Caco-2 (cell line): Measurements from ENCODE around the gene TTC28. TPM values are rescaled to one million over a fixed set of nuclear protein-coding genes. Genes with fewer than 3 reads are reported as not detected.

Experiments used
- BruUV-seq: library from RNA; stranded (reverse); fragments of 400-500 nt; replicated peaks from 2 replicates; lab custom pipeline; 2021; lab: Mats Ljungman, UMichigan
- CTCF ChIA-PET: fragments of 300-600 bp; sonication (Branson Sonifier 250); formaldehyde crosslinking; loops from one replicate; lab custom pipeline; 2022; ENCODE audit warnings: antibody characterized with exemption; lab: Charles Lee
- POLR2A ChIA-PET: fragments of 300-600 bp; sonication (Branson Sonifier 250); formaldehyde crosslinking; loops from one replicate; lab custom pipeline; 2022; ENCODE audit warnings: antibody characterized with exemption; lab: Charles Lee
- DNase-seq, 2 experiments: peaks; one replicate each; pipeline versions ENCODE4 v3.0.0 to v3.0.0-alpha.2; 2020 to 2022
- H3K27me3 ChIP-seq: replicated peaks from 2 replicates; pipeline ENCODE4 v1.6.0; 2011; ENCODE audit warnings: low read length; ENCODE audit not compliant: control insufficient read depth, insufficient read depth
- H3K36me3 ChIP-seq: 2 replicates; pipeline ENCODE4 v1.5.1; 2011; ENCODE audit warnings: low read length; ENCODE audit not compliant: control insufficient read depth, insufficient read depth
- H3K4me1 ChIP-seq: fragments of 250-450 bp; sonication (Bioruptor Pico); 2 replicates; pipeline ENCODE4 v1.5.1; 2020; ENCODE audit warnings: mild to moderate bottlenecking
- H3K4me3 ChIP-seq: 2 replicates; pipeline ENCODE4 v1.5.1; 2011; ENCODE audit warnings: low read depth, mild to moderate bottlenecking, control low read depth, low read length
- H3K9me3 ChIP-seq: fragments of 250-450 bp; sonication (Bioruptor Pico); 2 replicates; pipeline ENCODE4 v1.5.1; 2020; ENCODE audit warnings: mild to moderate bottlenecking, moderate library complexity
- H3K27ac Mint-ChIP-seq: one replicate; pipeline ENCODE4 v1.8.0; 2022; ENCODE audit warnings: mixed read lengths; ENCODE audit not compliant: unreplicated experiment
- H3K27me3 Mint-ChIP-seq: one replicate; pipeline ENCODE4 v1.8.0; 2022; ENCODE audit warnings: mixed read lengths; ENCODE audit not compliant: insufficient read depth, unreplicated experiment
- H3K36me3 Mint-ChIP-seq: one replicate; pipeline ENCODE4 v1.8.0; 2022; ENCODE audit warnings: mild to moderate bottlenecking, mixed read lengths; ENCODE audit not compliant: insufficient read depth, unreplicated experiment
- H3K4me1 Mint-ChIP-seq: one replicate; pipeline ENCODE4 v1.8.0; 2022; ENCODE audit warnings: low read depth, mixed read lengths; ENCODE audit not compliant: unreplicated experiment
- H3K4me3 Mint-ChIP-seq: one replicate; pipeline ENCODE4 v1.8.0; 2022; ENCODE audit warnings: mild to moderate bottlenecking, moderate library complexity, mixed read lengths; ENCODE audit not compliant: unreplicated experiment
- H3K9me3 Mint-ChIP-seq: one replicate; pipeline ENCODE4 v1.8.0; 2022; ENCODE audit warnings: mixed read lengths; ENCODE audit not compliant: unreplicated experiment
- intact Hi-C: fragments of 100-400 bp; cut with micrococcal nuclease; formaldehyde crosslinking; loops from one replicate; pipeline ENCODE4 v1.10.0; 2022; ENCODE audit not compliant: unreplicated experiment
- total RNA-seq: library from RNA; stranded (reverse); gene quantifications from 2 replicates; pipeline ENCODE4 v1.2.3, GENCODE V29; 2022
- TF ChIP-seq, protein P1 (sequence below), 2 experiments: fragments of 200-600 bp in 1 of 2; IDR thresholded peaks; 1 replicate in 1 of 2; 2 replicates in 1 of 2; pipeline versions ENCODE4 v1.5.1 to v1.8.0; 2011 to 2022; ENCODE audit warnings: antibody characterized with exemption in 1 of 2, control low read depth in 1 of 2, inconsistent platforms in 1 of 2, low read depth in 1 of 2, low read length in 1 of 2, mild to moderate bottlenecking in 1 of 2, moderate library complexity in 1 of 2; ENCODE audit not compliant: insufficient read depth in 1 of 2, severe bottlenecking in 1 of 2, unreplicated experiment in 1 of 2

Gene TTC28
- total RNA-seq, 1 experiment from 2014 or later: 12.0 TPM

DNA sequence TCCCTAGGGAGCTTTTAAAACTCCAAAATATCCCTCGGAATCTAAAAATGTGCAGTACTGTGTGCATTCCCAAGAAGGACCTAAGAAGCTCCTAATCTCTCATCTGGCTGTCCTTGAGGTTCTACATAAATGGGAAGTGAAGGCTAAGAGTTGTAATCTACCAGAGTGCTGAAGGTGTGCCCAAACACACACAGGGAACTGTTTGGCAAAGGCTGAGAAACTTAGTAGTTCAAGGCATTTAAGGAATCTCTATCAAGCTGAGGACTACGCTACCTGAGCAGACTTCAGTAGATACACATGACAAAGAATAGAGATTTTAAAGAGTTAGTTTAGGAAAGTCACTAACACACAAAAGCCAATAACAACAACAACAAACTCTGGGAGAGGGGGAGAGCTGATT lies 71.1 kb downstream of the TTC28 start:
- no peaks in the 10 kb centered on the region for H3K9me3 ChIP-seq
- no peaks in the 10 kb centered on the region for H3K4me1 ChIP-seq
- BruUV-seq: no TSS peak
- Mint-ChIP-seq H3K27me3 (no peaks in the 10 kb centered on the region), H3K9me3 (peaks cover 10% of the 10 kb centered on the region), H3K36me3 (no peaks in the 10 kb centered on the region), H3K4me3 (no peak overlapping the region), H3K4me1 (no peaks in the 10 kb centered on the region), H3K27ac (no peak overlapping the region)
- TF ChIP-seq, protein P1, sequence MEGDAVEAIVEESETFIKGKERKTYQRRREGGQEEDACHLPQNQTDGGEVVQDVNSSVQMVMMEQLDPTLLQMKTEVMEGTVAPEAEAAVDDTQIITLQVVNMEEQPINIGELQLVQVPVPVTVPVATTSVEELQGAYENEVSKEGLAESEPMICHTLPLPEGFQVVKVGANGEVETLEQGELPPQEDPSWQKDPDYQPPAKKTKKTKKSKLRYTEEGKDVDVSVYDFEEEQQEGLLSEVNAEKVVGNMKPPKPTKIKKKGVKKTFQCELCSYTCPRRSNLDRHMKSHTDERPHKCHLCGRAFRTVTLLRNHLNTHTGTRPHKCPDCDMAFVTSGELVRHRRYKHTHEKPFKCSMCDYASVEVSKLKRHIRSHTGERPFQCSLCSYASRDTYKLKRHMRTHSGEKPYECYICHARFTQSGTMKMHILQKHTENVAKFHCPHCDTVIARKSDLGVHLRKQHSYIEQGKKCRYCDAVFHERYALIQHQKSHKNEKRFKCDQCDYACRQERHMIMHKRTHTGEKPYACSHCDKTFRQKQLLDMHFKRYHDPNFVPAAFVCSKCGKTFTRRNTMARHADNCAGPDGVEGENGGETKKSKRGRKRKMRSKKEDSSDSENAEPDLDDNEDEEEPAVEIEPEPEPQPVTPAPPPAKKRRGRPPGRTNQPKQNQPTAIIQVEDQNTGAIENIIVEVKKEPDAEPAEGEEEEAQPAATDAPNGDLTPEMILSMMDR (IDR thresholded peaks at IDR 0.05; ENCODE audit: insufficient read depth in 1 of 2, low read depth in 1 of 2, low read length in 1 of 2, severe bottlenecking in 1 of 2, unreplicated experiment in 1 of 2): no peak
- CTCF ChIA-PET: interaction anchor here (0.6 kb wide), 1 partner anchor 1066 kb away, joined by 6 read pairs; no protein-coding TSS in a partner anchor
- no peak overlapping the region for H3K4me3 ChIP-seq
- DNase-seq: no peak
- no peaks in the 10 kb centered on the region for H3K36me3 ChIP-seq
- POLR2A ChIA-PET: no interaction called here
- intact Hi-C loops: loop anchor here (10.0 kb wide), 1 partner anchor 636 kb away; no protein-coding TSS in a partner anchor
- no peaks in the 10 kb centered on the region; the same call in 1 of the 2 replicates for H3K27me3 ChIP-seq

DNA sequence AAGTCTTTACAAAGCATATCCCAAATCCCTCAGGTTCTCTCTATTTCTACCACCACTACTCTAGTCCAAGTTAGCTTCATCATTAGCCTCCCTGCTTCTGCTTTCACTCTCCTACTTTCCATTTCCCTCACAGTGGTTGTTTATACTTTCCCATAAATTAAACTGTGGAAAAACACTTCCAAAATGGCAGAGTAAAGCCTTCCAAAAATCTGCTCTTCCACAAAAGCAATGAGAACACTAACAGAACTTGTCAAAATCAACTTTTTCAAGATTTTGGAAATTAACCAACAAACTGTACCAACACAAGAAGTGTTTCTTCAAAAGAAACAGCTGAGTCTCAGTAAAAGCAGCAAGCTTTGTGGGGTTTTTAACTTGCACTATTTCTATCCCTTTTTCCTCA lies 71.8 kb downstream of the TTC28 start:
- no TSS peak for BruUV-seq
- Histone ChIP-seq H3K4me1 (no peaks in the 10 kb centered on the region), H3K27me3 (no peaks in the 10 kb centered on the region; the same call in 1 of the 2 replicates), H3K36me3 (no peaks in the 10 kb centered on the region), H3K9me3 (no peaks in the 10 kb centered on the region), H3K4me3 (no peak overlapping the region)
- DNase-seq: no peak
- H3K4me3 Mint-ChIP-seq: no peak overlapping the region
- H3K27ac Mint-ChIP-seq: no peak overlapping the region
- TF ChIP-seq, protein P1 (IDR thresholded peaks at IDR 0.05; ENCODE audit: insufficient read depth in 1 of 2, low read depth in 1 of 2, low read length in 1 of 2, severe bottlenecking in 1 of 2, unreplicated experiment in 1 of 2): no peak
- H3K9me3 Mint-ChIP-seq: peaks cover 10% of the 10 kb centered on the region
- no peaks in the 10 kb centered on the region for H3K27me3 Mint-ChIP-seq
- no peaks in the 10 kb centered on the region for H3K4me1 Mint-ChIP-seq
- H3K36me3 Mint-ChIP-seq: no peaks in the 10 kb centered on the region
- CTCF ChIA-PET: interaction anchor here (0.6 kb wide), 1 partner anchor 1067 kb away, joined by 6 read pairs; no protein-coding TSS in a partner anchor
- intact Hi-C loops: loop anchor here (10.0 kb wide), 1 partner anchor 637 kb away; no protein-coding TSS in a partner anchor
- POLR2A ChIA-PET: no interaction called here

DNA sequence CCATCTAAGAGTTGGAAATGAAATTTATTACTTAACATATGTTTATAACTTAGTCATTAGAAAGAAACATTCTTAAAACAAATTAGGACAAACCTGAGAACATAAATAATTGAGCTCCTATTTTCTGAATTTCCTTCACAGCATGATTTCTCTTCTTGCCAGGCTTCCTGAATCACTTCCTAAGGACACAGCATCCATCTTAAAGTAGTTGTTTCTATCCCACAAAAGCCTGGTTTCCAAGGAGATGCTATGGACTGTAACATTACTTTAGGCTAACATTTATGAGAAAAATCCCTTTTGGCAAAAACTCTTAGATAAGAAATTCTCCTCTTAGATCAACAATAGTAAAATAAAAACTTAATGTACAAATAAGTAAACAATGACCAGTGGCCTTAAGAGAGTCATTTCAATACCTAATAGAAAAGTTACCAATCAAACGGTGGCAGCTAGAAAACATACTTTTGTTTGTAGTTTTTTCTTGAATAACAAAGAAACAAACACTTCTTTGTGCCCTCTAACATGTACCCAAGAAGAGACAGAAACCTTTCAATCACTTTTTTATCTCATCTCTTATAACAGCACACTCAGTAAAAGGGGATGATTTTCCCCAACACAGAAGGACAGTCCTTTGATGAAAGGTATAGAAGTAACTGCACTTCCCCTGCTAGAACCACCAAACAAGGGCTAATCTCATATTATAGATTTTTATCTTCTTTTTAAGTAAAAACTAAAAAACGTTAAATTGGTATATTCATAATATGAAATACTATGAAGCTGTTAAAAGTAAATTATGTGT lies 74.5 kb downstream of the TTC28 start:
- POLR2A ChIA-PET: no interaction called here
- H3K27me3 ChIP-seq: no peaks in the 10 kb centered on the region; the same call in 1 of the 2 replicates
- BruUV-seq: no TSS peak

More for the DNA sequence above, 74.5 kb downstream of the TTC28 start:
- CTCF ChIA-PET: no interaction called here
- intact Hi-C loops: loop anchor here (5.0 to 10.0 kb wide), 2 partner anchors 437 to 640 kb away; no protein-coding TSS in a partner anchor
- no peaks in the 10 kb centered on the region for H3K9me3 ChIP-seq
- no peaks in the 10 kb centered on the region for H3K9me3 Mint-ChIP-seq
- H3K36me3 Mint-ChIP-seq: no peaks in the 10 kb centered on the region
- H3K4me1 Mint-ChIP-seq: no peaks in the 10 kb centered on the region
- H3K4me3 Mint-ChIP-seq: no peak overlapping the region
- H3K4me3 ChIP-seq: no peak overlapping the region
- TF ChIP-seq, protein P1 (IDR thresholded peaks at IDR 0.05; ENCODE audit: insufficient read depth in 1 of 2, low read depth in 1 of 2, low read length in 1 of 2, severe bottlenecking in 1 of 2, unreplicated experiment in 1 of 2): no peak
- H3K4me1 ChIP-seq: no peaks in the 10 kb centered on the region
- no peak overlapping the region for H3K27ac Mint-ChIP-seq
- no peak for DNase-seq
- no peaks in the 10 kb centered on the region for H3K36me3 ChIP-seq
- H3K27me3 Mint-ChIP-seq: no peaks in the 10 kb centered on the region
